Keratinocyte (primary cell): Measurements from ENCODE around the gene ENPP1. TPM values are rescaled to one million over a fixed set of nuclear protein-coding genes. Genes with fewer than 3 reads are reported as not detected.
A peak's percentile ranks its signal among the peaks of the same experiment; 100 is the strongest.
"Not testable (repeated sequence)": the region's sequence is repeated elsewhere in the genome, so short reads cannot be mapped to it uniquely, and the experiment has no call there.

Experiments used
- DNase-seq: peaks from one replicate; pipeline ENCODE4 v3.0.0-alpha.2; 2011; ENCODE audit warnings: low read depth, missing footprints, low spot score
- FAIRE-seq: peaks from 2 replicates; lab custom pipeline; 2011; peaks lifted over from hg19 to GRCh38; lab: Jason Lieb, UNC
- H2AFZ ChIP-seq: 2 replicates; pipeline ENCODE4 v1.6.0; 2012; ENCODE audit warnings: low read length, control low read depth, inconsistent platforms; ENCODE audit not compliant: control insufficient read depth
- H3K27ac ChIP-seq: 2 replicates; pipeline ENCODE4 v1.5.1; 2011; ENCODE audit warnings: low read length; ENCODE audit not compliant: control insufficient read depth, insufficient read depth
- H3K27me3 ChIP-seq: 3 replicates; pipeline ENCODE4 v1.6.0; 2011; ENCODE audit warnings: low read length; ENCODE audit not compliant: control insufficient read depth, insufficient read depth; ENCODE audit errors: extremely low read depth
- H3K36me3 ChIP-seq, 2 experiments: 2 replicates in 1 of 2; 3 replicates in 1 of 2; pipeline ENCODE4 v1.5.1; 2011; ENCODE audit warnings: low read length in 2 of 2, mild to moderate bottlenecking in 1 of 2; ENCODE audit not compliant: control insufficient read depth in 2 of 2, insufficient read depth in 2 of 2; ENCODE audit errors: extremely low read depth in 1 of 2
- H3K4me1 ChIP-seq: 3 replicates; pipeline ENCODE4 v1.5.1; 2011; ENCODE audit warnings: low read length; ENCODE audit not compliant: control insufficient read depth, insufficient read depth; ENCODE audit errors: extremely low read depth
- H3K4me2 ChIP-seq: 3 replicates; pipeline ENCODE4 v1.6.0; 2011; ENCODE audit warnings: low read depth, low read length; ENCODE audit not compliant: control insufficient read depth, insufficient read depth; ENCODE audit errors: extremely low read depth
- H3K4me3 ChIP-seq, 3 experiments: fragments of 200-600 bp in 1 of 3; sonication (generic) in 1 of 3; 2 replicates in 2 of 3; 3 replicates in 1 of 3; pipeline ENCODE4 v1.5.1; 2011 to 2016; ENCODE audit warnings: low read length in 3 of 3, mild to moderate bottlenecking in 3 of 3, control low read depth in 2 of 3, inconsistent platforms in 1 of 3, low read depth in 1 of 3, mixed read lengths in 1 of 3, mixed run types in 1 of 3, moderate library complexity in 1 of 3; ENCODE audit not compliant: control insufficient read depth in 2 of 3, insufficient read depth in 2 of 3; ENCODE audit errors: extremely low read depth in 1 of 3
- H3K79me2 ChIP-seq: 2 replicates; pipeline ENCODE4 v1.6.0; 2012; ENCODE audit warnings: low read length; ENCODE audit not compliant: control insufficient read depth, insufficient read depth
- H3K9ac ChIP-seq: 3 replicates; pipeline ENCODE4 v1.6.0; 2011; ENCODE audit warnings: low read length; ENCODE audit not compliant: control insufficient read depth, insufficient read depth; ENCODE audit errors: extremely low read depth
- H3K9me1 ChIP-seq: 3 replicates; pipeline ENCODE4 v1.6.0; 2011; ENCODE audit warnings: low read length; ENCODE audit not compliant: control insufficient read depth, insufficient read depth; ENCODE audit errors: extremely low read depth
- H3K9me3 ChIP-seq: 2 replicates; pipeline ENCODE4 v1.5.1; 2012; ENCODE audit warnings: low read depth, low read length; ENCODE audit not compliant: control insufficient read depth
- H4K20me1 ChIP-seq: 3 replicates; pipeline ENCODE4 v1.6.0; 2011; ENCODE audit warnings: low read length; ENCODE audit not compliant: control insufficient read depth, insufficient read depth; ENCODE audit errors: extremely low read depth
- EZH2 ChIP-seq: IDR thresholded peaks from one replicate; pipeline ENCODE4 v1.6.1; 2012; ENCODE audit warnings: inconsistent platforms, mild to moderate bottlenecking, low read length, moderate library complexity
- dilution Hi-C: fragments of 300-500 bp; cut with MboI; formaldehyde crosslinking; loops from one replicate; pipeline ENCODE4 v1.7.0; 2020; ENCODE audit warnings: low sequenced_read_pairs; ENCODE audit not compliant: extremely low pct_ligation_motif_present
- polyA plus RNA-seq, 5 experiments: library from polyadenylated mRNA; depleted of rRNA in 3 of 5; stranded (reverse) in 3 of 5; stranded (forward) in 1 of 5; unstranded in 1 of 5; fragments of >200 nt; gene quantifications; 1 replicate in 1 of 5; 2 replicates in 3 of 5; 3 replicates in 1 of 5; pipeline versions ENCODE4 v1.2.1 to v1.2.3, GENCODE V29; 2011 to 2012; ENCODE audit warnings: missing spikeins in 2 of 5, low read depth in 1 of 5, low replicate concordance in 1 of 5
- TF ChIP-seq, protein P1 (sequence below), 3 experiments: IDR thresholded peaks in 1 of 3; conservative IDR thresholded peaks in 1 of 3; optimal IDR thresholded peaks in 1 of 3; 2 replicates in 2 of 3; 3 replicates in 1 of 3; pipeline versions ENCODE3 to v1.5.1; 2011; ENCODE audit warnings: low read length in 3 of 3, mild to moderate bottlenecking in 3 of 3, moderate library complexity in 2 of 3, control low read depth in 1 of 3, inconsistent platforms in 1 of 3; ENCODE audit not compliant: insufficient read depth in 2 of 3; ENCODE audit errors: extremely low read depth in 1 of 3

Gene ENPP1
- polyA plus RNA-seq, 1 donor (not counting 4 experiments of a cell fraction or from before 2014, with no cell fraction given): 0.34 TPM

GRCh38 chr6:131914967-131915751 lies 107.3 kb downstream of the ENPP1 start:
- dilution Hi-C loops: no loop called here
- FAIRE-seq (peak; percentile 93), DNase-seq (peak; percentile 55)
- Histone ChIP-seq H3K9me3 (no peaks in the 10 kb centered on the region), H3K9me1 (no peaks in the 10 kb centered on the region), H3K4me3 (no peak overlapping the region), H3K79me2 (no peaks in the 10 kb centered on the region), H3K4me2 (no peak overlapping the region), H3K4me1 (peaks cover 3% of the 10 kb centered on the region), H2AFZ (no peak overlapping the region), H3K9ac (no peak overlapping the region), H3K27ac (no peak overlapping the region), H4K20me1 (no peaks in the 10 kb centered on the region), H3K36me3 (no peaks in the 10 kb centered on the region), H3K27me3 (peaks cover 3% of the 10 kb centered on the region)
- TF ChIP-seq, protein P1, sequence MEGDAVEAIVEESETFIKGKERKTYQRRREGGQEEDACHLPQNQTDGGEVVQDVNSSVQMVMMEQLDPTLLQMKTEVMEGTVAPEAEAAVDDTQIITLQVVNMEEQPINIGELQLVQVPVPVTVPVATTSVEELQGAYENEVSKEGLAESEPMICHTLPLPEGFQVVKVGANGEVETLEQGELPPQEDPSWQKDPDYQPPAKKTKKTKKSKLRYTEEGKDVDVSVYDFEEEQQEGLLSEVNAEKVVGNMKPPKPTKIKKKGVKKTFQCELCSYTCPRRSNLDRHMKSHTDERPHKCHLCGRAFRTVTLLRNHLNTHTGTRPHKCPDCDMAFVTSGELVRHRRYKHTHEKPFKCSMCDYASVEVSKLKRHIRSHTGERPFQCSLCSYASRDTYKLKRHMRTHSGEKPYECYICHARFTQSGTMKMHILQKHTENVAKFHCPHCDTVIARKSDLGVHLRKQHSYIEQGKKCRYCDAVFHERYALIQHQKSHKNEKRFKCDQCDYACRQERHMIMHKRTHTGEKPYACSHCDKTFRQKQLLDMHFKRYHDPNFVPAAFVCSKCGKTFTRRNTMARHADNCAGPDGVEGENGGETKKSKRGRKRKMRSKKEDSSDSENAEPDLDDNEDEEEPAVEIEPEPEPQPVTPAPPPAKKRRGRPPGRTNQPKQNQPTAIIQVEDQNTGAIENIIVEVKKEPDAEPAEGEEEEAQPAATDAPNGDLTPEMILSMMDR (optimal IDR thresholded peaks at IDR 0.05 in 1 of 3, IDR thresholded peaks at IDR 0.05 in 1 of 3, conservative IDR thresholded peaks at IDR 0.05 in 1 of 3; ENCODE audit: extremely low read depth in 1 of 3, insufficient read depth in 2 of 3, low read length in 3 of 3): peak; percentile 66 to 90 (median 66)
- no peak for TF ChIP-seq EZH2

GRCh38 chr6:131916091-131916796 lies 108.4 kb downstream of the ENPP1 start:
- H3K36me3 ChIP-seq, H3K27me3 ChIP-seq, H3K9ac ChIP-seq, H3K27ac ChIP-seq, H3K9me3 ChIP-seq, H4K20me1 ChIP-seq, H3K4me1 ChIP-seq, H3K4me2 ChIP-seq, H3K9me1 ChIP-seq, dilution Hi-C loops, H2AFZ ChIP-seq, FAIRE-seq, DNase-seq, H3K4me3 ChIP-seq, H3K79me2 ChIP-seq: not testable (repeated sequence)
